CD4-positive, alpha-beta T cell (primary cell): ENCODE measurements around the gene TMEM151B. TPM values are rescaled to one million over a fixed set of nuclear protein-coding genes. Genes with fewer than 3 reads are reported as not detected.
A peak's percentile ranks its signal among the peaks of the same experiment; 100 is the strongest.

Experiments
- ATAC-seq: fragments of 200-7000 bp; cut with Tn5 transposase; one replicate; pipeline ENCODE4 v1.10.0; 2022; ENCODE audit warnings: mild to moderate bottlenecking; ENCODE audit not compliant: poor library complexity
- CTCF ChIA-PET: fragments of 350-600 bp; sonication (Branson Sonifier 250); formaldehyde crosslinking; loops from one replicate; lab custom pipeline; 2021; ENCODE audit warnings: antibody characterized with exemption, inconsistent platforms; lab: Charles Lee
- POLR2A ChIA-PET: fragments of 350-600 bp; sonication (Branson Sonifier 250); formaldehyde crosslinking; loops from one replicate; lab custom pipeline; 2021; ENCODE audit warnings: antibody characterized with exemption, inconsistent platforms; lab: Charles Lee
- DNase-seq, 14 experiments: peaks; one replicate each; pipeline ENCODE4 v3.0.0-alpha.2; 2013 to 2020; ENCODE audit warnings: mixed read lengths in 2 of 14
- H3K27ac ChIP-seq, 2 donors: one replicate each; pipeline versions ENCODE4 v1.5.1 to v1.7.0; 2013; ENCODE audit warnings: low read length in 2 of 2, low read depth in 1 of 2, mild to moderate bottlenecking in 1 of 2
- H3K27me3 ChIP-seq, 2 experiments: 1 replicate in 1 of 2; 2 replicates in 1 of 2; pipeline versions ENCODE4 v1.6.1 to v1.7.0; 2013; ENCODE audit warnings: low read length in 2 of 2, control low read depth in 1 of 2, mild to moderate bottlenecking in 1 of 2, moderate library complexity in 1 of 2; ENCODE audit not compliant: insufficient read depth in 2 of 2, control insufficient read depth in 1 of 2
- H3K36me3 ChIP-seq: one replicate; pipeline ENCODE4 v1.6.1; 2013; ENCODE audit warnings: low read length, control low read depth; ENCODE audit not compliant: insufficient read depth
- H3K4me1 ChIP-seq: one replicate; pipeline ENCODE4 v1.6.1; 2013; ENCODE audit warnings: low read length, control low read depth; ENCODE audit not compliant: insufficient read depth
- H3K4me3 ChIP-seq: one replicate; pipeline ENCODE4 v1.5.1; 2013; ENCODE audit warnings: mild to moderate bottlenecking, low read length, moderate library complexity
- H3K9me3 ChIP-seq, 2 experiments: 1 replicate in 1 of 2; 2 replicates in 1 of 2; pipeline versions ENCODE4 v1.6.1 to v1.7.0; 2013; ENCODE audit warnings: low read length in 2 of 2, mild to moderate bottlenecking in 2 of 2, control low read depth in 1 of 2, moderate library complexity in 1 of 2; ENCODE audit not compliant: control insufficient read depth in 1 of 2, insufficient read depth in 1 of 2
- H3K27ac Mint-ChIP-seq: one replicate; pipeline ENCODE4 v1.8.0; 2020; ENCODE audit warnings: mixed read lengths
- H3K27me3 Mint-ChIP-seq: one replicate; pipeline ENCODE4 v1.8.0; 2021; ENCODE audit warnings: mixed read lengths
- H3K36me3 Mint-ChIP-seq: one replicate; pipeline ENCODE4 v1.8.0; 2021; ENCODE audit warnings: low read depth, mixed read lengths
- H3K4me1 Mint-ChIP-seq: one replicate; pipeline ENCODE4 v1.8.0; 2021; ENCODE audit warnings: low read depth, mixed read lengths
- H3K4me3 Mint-ChIP-seq: one replicate; pipeline ENCODE4 v1.8.0; 2020; ENCODE audit warnings: mild to moderate bottlenecking, mixed read lengths
- H3K9me3 Mint-ChIP-seq: one replicate; pipeline ENCODE4 v1.8.0; 2020; ENCODE audit warnings: mixed read lengths
- CTCF ChIP-seq: fragments of 200-600 bp; IDR thresholded peaks from one replicate; pipeline ENCODE4 v1.8.0; 2022; ENCODE audit warnings: antibody characterized with exemption, mild to moderate bottlenecking
- intact Hi-C, 2 experiments: fragments of 100-400 bp; cut with DNase I in 1 of 2; cut with micrococcal nuclease in 1 of 2; formaldehyde crosslinking; loops; one replicate each; pipeline versions ENCODE4 v1.15.1 to v1.9.0; 2023 to 2025; cut with DNase I, micrococcal nuclease
- total RNA-seq, 174 experiments: library from RNA in 2 of 174; stranded (reverse) in 2 of 174; gene quantifications; one replicate each; pipeline ENCODE4 v1.2.3 and lab custom pipeline; 2021 to 2026

TMEM151B gene
- total RNA-seq, 2 experiments from 2014 or later, result not detected

- TF ChIP-seq CTCF, result no peak
- Mint-ChIP-seq H3K9me3 (no peaks in the 10 kb centered on the region), H3K36me3 (peaks cover under 1% of the 10 kb centered on the region), H3K4me3 (peak overlapping the region; percentile 80), H3K4me1 (peaks cover 20% of the 10 kb centered on the region), H3K27me3 (peaks cover 61% of the 10 kb centered on the region), H3K27ac (no peak overlapping the region)
- peak; percentile 27 for ATAC-seq
- H3K9me3 ChIP-seq, result no peaks in the 10 kb centered on the region
- peak in 1 of 14 experiments; percentile 36 for DNase-seq
- ChIA-PET CTCF (interaction anchor here (1.1 to 1.9 kb wide), 3 partner anchors 17 to 42 kb away, joined by 3 to 5 read pairs (median 5); partner anchors contain the start of gene AARS2), POLR2A (interaction anchor here (1.3 kb wide), 1 partner anchor 24 kb away, joined by 6 read pairs; the partner anchor contains the start of gene HSP90AB1)
- peaks cover 54 to 68% of the 10 kb centered on the region in 2 experiments for H3K27me3 ChIP-seq
- no peak overlapping the region for H3K4me3 ChIP-seq
- H3K27ac ChIP-seq, result no peak overlapping the region
- no peaks in the 10 kb centered on the region for H3K36me3 ChIP-seq
- intact Hi-C loops, result no loop called here
- peaks cover 19% of the 10 kb centered on the region for H3K4me1 ChIP-seq
Measured at GRCh38 chr6:44270526-44271405, 516 bp downstream of the TMEM151B start.

- peaks cover 61% of the 10 kb centered on the region for H3K27me3 Mint-ChIP-seq
- Histone ChIP-seq H3K4me3 (no peak overlapping the region), H3K9me3 (no peaks in the 10 kb centered on the region), H3K27ac (no peak overlapping the region), H3K27me3 (peaks cover 57 to 69% of the 10 kb centered on the region in 2 experiments), H3K36me3 (no peaks in the 10 kb centered on the region), H3K4me1 (peaks cover 17% of the 10 kb centered on the region)
- H3K36me3 Mint-ChIP-seq, result no peaks in the 10 kb centered on the region
- no peaks in the 10 kb centered on the region for H3K9me3 Mint-ChIP-seq
- ChIA-PET POLR2A (no interaction called here), CTCF (interaction anchor here (1.8 kb wide), 1 partner anchor 42 kb away, joined by 5 read pairs; the partner anchor contains the start of gene AARS2)
- H3K4me1 Mint-ChIP-seq, result peaks cover 19% of the 10 kb centered on the region
- TF ChIP-seq CTCF, result no peak
- H3K4me3 Mint-ChIP-seq, result peak overlapping the region; percentile 80
- H3K27ac Mint-ChIP-seq, result no peak overlapping the region
- ATAC-seq, result no peak
- no peak for DNase-seq
- intact Hi-C loops, result no loop called here
Measured at GRCh38 chr6:44271406-44271723, 1.1 kb downstream of the TMEM151B start.

- CTCF ChIA-PET, result interaction anchor here (1.8 kb wide), 1 partner anchor 41 kb away, joined by 5 read pairs; the partner anchor contains the start of gene AARS2
Measured at GRCh38 chr6:44271914-44272313, 1.7 kb downstream of the TMEM151B start.

More at GRCh38 chr6:44271914-44272313, 1.7 kb downstream of the TMEM151B start:
- no peak for DNase-seq
- peak overlapping the region; percentile 58 for H3K4me3 Mint-ChIP-seq
- H3K27me3 Mint-ChIP-seq, result peaks cover 65% of the 10 kb centered on the region
- peaks cover 18% of the 10 kb centered on the region for H3K4me1 Mint-ChIP-seq
- peaks cover 21% of the 10 kb centered on the region for H3K4me1 ChIP-seq
- H3K4me3 ChIP-seq, result no peak overlapping the region
- peaks cover 62 to 74% of the 10 kb centered on the region in 2 experiments for H3K27me3 ChIP-seq
- no peaks in the 10 kb centered on the region for H3K36me3 Mint-ChIP-seq
- H3K27ac Mint-ChIP-seq, result no peak overlapping the region
- H3K36me3 ChIP-seq, result no peaks in the 10 kb centered on the region
- H3K9me3 ChIP-seq, result no peaks in the 10 kb centered on the region
- no peaks in the 10 kb centered on the region for H3K9me3 Mint-ChIP-seq
- intact Hi-C loops, result no loop called here
- TF ChIP-seq CTCF, result no peak
- no peak overlapping the region for H3K27ac ChIP-seq
- POLR2A ChIA-PET, result no interaction called here
- no peak for ATAC-seq
